GM21528 (cell line): Measurements from ENCODE around the gene KRAS.

Source experiments
- ATAC-seq: cut with Tn5 transposase; IDR thresholded peaks from one replicate; pipeline ENCODE4 v1.9.1; 2021; ENCODE audit warnings: mild to moderate bottlenecking, moderate library complexity; ENCODE audit not compliant: unreplicated experiment, low FRiP score

Gene KRAS

GRCh38 chr12:25200703-25201102, 50.0 kb downstream of the KRAS start:
- ATAC-seq: no peak

- no peak for ATAC-seq
Observed at GRCh38 chr12:25197608-25198007, 53.1 kb downstream of the KRAS start.

GRCh38 chr12:25195056-25195971, 55.4 kb downstream of the KRAS start, which contains the start of the genes DNAI7 and ETFRF1:
Gene DNAI7 (minus strand): TSS chr12:25195160. CDS start chr12:25195078, 82 bp downstream.
Gene ETFRF1 (plus strand): TSS chr12:25195237. CDS start chr12:25203957, 8,720 bp downstream.
- peak; percentile 95 for ATAC-seq

GRCh38 chr12:25194722-25195055, 56.0 kb downstream of the KRAS start:
- no peak for ATAC-seq

- no peak for ATAC-seq
Observed at GRCh38 chr12:25194214-25194613, 56.5 kb downstream of the KRAS start.

- no peak for ATAC-seq
Observed at GRCh38 chr12:25190793-25191192, 59.9 kb downstream of the KRAS start.

GRCh38 chr12:25189656-25190055, 61.1 kb downstream of the KRAS start:
- ATAC-seq: no peak

GRCh38 chr12:25187781-25188180, 62.9 kb downstream of the KRAS start:
- no peak for ATAC-seq

- peak; percentile 84 for ATAC-seq
Observed at GRCh38 chr12:25186788-25187402, 63.8 kb downstream of the KRAS start.

GRCh38 chr12:25186038-25186787, 64.5 kb downstream of the KRAS start:
- no peak for ATAC-seq

GRCh38 chr12:25184132-25184531, 66.6 kb downstream of the KRAS start:
- no peak for ATAC-seq

GRCh38 chr12:25182765-25183164, 68.0 kb downstream of the KRAS start:
- ATAC-seq: no peak

- no peak for ATAC-seq
Observed at GRCh38 chr12:25162866-25163265, 87.9 kb downstream of the KRAS start.

- no peak for ATAC-seq
Observed at GRCh38 chr12:25156061-25156460, 94.7 kb downstream of the KRAS start.

GRCh38 chr12:25155022-25155576, 95.6 kb downstream of the KRAS start:
- ATAC-seq: no peak
